DOHH2 (cell line): ENCODE data around the gene CDH2.

Source experiments
- H3F3A ChIP-seq: fragments of 200-600 bp; sonication (generic), shearing (Covaris generic); 2 replicates; pipeline ENCODE4 v1.6.0; 2016; ENCODE audit warnings: antibody characterized with exemption, mild to moderate bottlenecking; ENCODE audit not compliant: control insufficient read depth, insufficient read depth
- H3K27ac ChIP-seq: fragments of 200-600 bp; sonication (generic); 2 replicates; pipeline ENCODE4 v1.5.1; 2014; ENCODE audit warnings: low read depth, mild to moderate bottlenecking, low read length, moderate library complexity
- H3K27me3 ChIP-seq: fragments of 200-600 bp; sonication (generic); 2 replicates; pipeline ENCODE4 v1.6.1; 2014; ENCODE audit warnings: mild to moderate bottlenecking, low read length, mixed read lengths; ENCODE audit not compliant: control insufficient read depth
- H3K36me3 ChIP-seq: fragments of 200-600 bp; sonication (generic); 2 replicates; pipeline ENCODE4 v1.6.1; 2014; ENCODE audit warnings: mild to moderate bottlenecking, low read length, moderate library complexity, mixed read lengths; ENCODE audit not compliant: control insufficient read depth
- H3K4me1 ChIP-seq: fragments of 200-600 bp; sonication (generic); 2 replicates; pipeline ENCODE4 v1.6.1; 2014; ENCODE audit warnings: mild to moderate bottlenecking, low read length, mixed read lengths; ENCODE audit not compliant: control insufficient read depth
- H3K4me2 ChIP-seq: fragments of 200-600 bp; sonication (generic); 2 replicates; pipeline ENCODE4 v1.6.0; 2014; ENCODE audit warnings: mild to moderate bottlenecking, low read length, moderate library complexity
- H3K4me3 ChIP-seq: fragments of 200-600 bp; sonication (generic); 2 replicates; pipeline ENCODE4 v1.5.1; 2014; ENCODE audit warnings: mild to moderate bottlenecking, low read length, mixed read lengths
- H3K79me2 ChIP-seq: fragments of 200-600 bp; sonication (generic); 2 replicates; pipeline ENCODE4 v1.6.1; 2014; ENCODE audit warnings: mild to moderate bottlenecking, low read length, mixed read lengths; ENCODE audit not compliant: control insufficient read depth
- H3K9me2 ChIP-seq: fragments of 200-600 bp; sonication (generic); replicated peaks from 2 replicates; pipeline ENCODE4 v1.6.1; 2014; ENCODE audit warnings: mild to moderate bottlenecking, low read length, mixed read lengths; ENCODE audit not compliant: control insufficient read depth
- H3K9me3 ChIP-seq: fragments of 200-600 bp; sonication (generic); 2 replicates; pipeline ENCODE4 v1.6.1; 2014; ENCODE audit warnings: antibody characterized with exemption, low read length, mixed read lengths; ENCODE audit not compliant: control insufficient read depth, insufficient read depth
- H4K20me1 ChIP-seq: fragments of 200-600 bp; sonication (generic); 2 replicates; pipeline ENCODE4 v1.6.0; 2014; ENCODE audit warnings: low read depth, mild to moderate bottlenecking, antibody characterized with exemption, low read length, moderate library complexity; ENCODE audit not compliant: control insufficient read depth, insufficient read depth
- CTCF ChIP-seq: fragments of 200-600 bp; sonication (generic); IDR thresholded peaks from one replicate; pipeline ENCODE4 v1.5.1; 2014; ENCODE audit warnings: antibody characterized with exemption, mild to moderate bottlenecking, low read depth, low read length; ENCODE audit not compliant: poor library complexity, severe bottlenecking
- EZH2phosphoT487 ChIP-seq: fragments of 200-600 bp; sonication (generic); IDR thresholded peaks from 2 replicates; pipeline ENCODE4 v1.6.1; 2017; ENCODE audit warnings: borderline replicate concordance, mild to moderate bottlenecking, antibody characterized with exemption, low read length, moderate library complexity, mixed read lengths

Gene CDH2

GRCh38 chr18:28050545-28050944, 126.4 kb downstream of the CDH2 start:
- Histone ChIP-seq H3K79me2 (no peaks in the 10 kb centered on the region), H3K36me3 (no peaks in the 10 kb centered on the region), H4K20me1 (no peaks in the 10 kb centered on the region), H3K27me3 (no peaks in the 10 kb centered on the region), H3F3A (no peaks in the 10 kb centered on the region), H3K4me3 (no peak overlapping the region), H3K9me3 (no peaks in the 10 kb centered on the region), H3K27ac (no peak overlapping the region), H3K4me1 (no peaks in the 10 kb centered on the region), H3K9me2 (no peaks in the 10 kb centered on the region), H3K4me2 (no peak overlapping the region)
- TF ChIP-seq CTCF (no peak), EZH2phosphoT487 (no peak)

GRCh38 chr18:28048612-28049011, 128.3 kb downstream of the CDH2 start:
- Histone ChIP-seq H3K4me1 (no peaks in the 10 kb centered on the region), H3K27me3 (no peaks in the 10 kb centered on the region), H4K20me1 (no peaks in the 10 kb centered on the region), H3K4me2 (no peak overlapping the region), H3K27ac (no peak overlapping the region), H3K4me3 (no peak overlapping the region), H3F3A (no peaks in the 10 kb centered on the region), H3K36me3 (no peaks in the 10 kb centered on the region), H3K9me3 (no peaks in the 10 kb centered on the region), H3K9me2 (no peaks in the 10 kb centered on the region), H3K79me2 (no peaks in the 10 kb centered on the region)
- TF ChIP-seq EZH2phosphoT487 (no peak), CTCF (no peak)

GRCh38 chr18:28045880-28046279, 131.1 kb downstream of the CDH2 start:
- no peak for TF ChIP-seq EZH2phosphoT487
- TF ChIP-seq CTCF, result no peak
- Histone ChIP-seq H3K4me1 (no peaks in the 10 kb centered on the region), H3F3A (no peaks in the 10 kb centered on the region), H3K27me3 (no peaks in the 10 kb centered on the region), H3K4me2 (no peak overlapping the region), H3K9me2 (no peaks in the 10 kb centered on the region), H4K20me1 (no peaks in the 10 kb centered on the region), H3K79me2 (no peaks in the 10 kb centered on the region), H3K9me3 (no peaks in the 10 kb centered on the region), H3K27ac (no peak overlapping the region), H3K4me3 (no peak overlapping the region), H3K36me3 (no peaks in the 10 kb centered on the region)
